ENCODE data around the gene COA7. TPM values are rescaled to one million over a fixed set of nuclear protein-coding genes. Genes with fewer than 3 reads are reported as not detected.

The COA7 gene
- total RNA-seq, 4 donors from 2014 or later: 18.7 to 22.3 (median 20.1) TPM

DNA sequence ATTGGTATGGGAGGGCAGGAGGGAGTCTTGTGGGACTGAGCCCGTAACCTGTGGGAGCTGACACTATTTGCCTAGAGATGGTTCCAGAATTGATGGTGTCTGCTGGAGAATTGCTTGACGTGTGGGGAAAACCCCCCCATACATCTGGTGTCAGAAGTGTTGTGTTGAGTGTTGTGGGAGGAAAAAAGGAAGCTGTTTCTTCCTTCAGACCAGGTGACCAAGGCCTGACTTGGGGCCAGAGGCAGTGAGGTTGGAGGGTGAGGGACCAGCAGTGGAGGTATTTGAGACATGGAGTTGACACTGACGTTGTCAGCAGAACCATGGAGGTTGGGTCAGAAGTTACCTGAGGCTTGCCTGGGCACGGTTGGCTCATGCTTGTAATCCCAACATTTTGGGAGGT, 56.8 kb downstream of the COA7 start:
- Histone ChIP-seq H3K27ac (no peak overlapping the region), H3K4me3 (no peak overlapping the region), H3K27me3 (no peaks in the 10 kb centered on the region), H3K4me1 (peaks cover 8 to 11% of the 10 kb centered on the region in 2 donors), H3K9me3 (no peaks in the 10 kb centered on the region), H3K36me3 (no peaks in the 10 kb centered on the region)
- ATAC-seq: no peak
- DNase-seq: no peak
- TF ChIP-seq, protein P1, sequence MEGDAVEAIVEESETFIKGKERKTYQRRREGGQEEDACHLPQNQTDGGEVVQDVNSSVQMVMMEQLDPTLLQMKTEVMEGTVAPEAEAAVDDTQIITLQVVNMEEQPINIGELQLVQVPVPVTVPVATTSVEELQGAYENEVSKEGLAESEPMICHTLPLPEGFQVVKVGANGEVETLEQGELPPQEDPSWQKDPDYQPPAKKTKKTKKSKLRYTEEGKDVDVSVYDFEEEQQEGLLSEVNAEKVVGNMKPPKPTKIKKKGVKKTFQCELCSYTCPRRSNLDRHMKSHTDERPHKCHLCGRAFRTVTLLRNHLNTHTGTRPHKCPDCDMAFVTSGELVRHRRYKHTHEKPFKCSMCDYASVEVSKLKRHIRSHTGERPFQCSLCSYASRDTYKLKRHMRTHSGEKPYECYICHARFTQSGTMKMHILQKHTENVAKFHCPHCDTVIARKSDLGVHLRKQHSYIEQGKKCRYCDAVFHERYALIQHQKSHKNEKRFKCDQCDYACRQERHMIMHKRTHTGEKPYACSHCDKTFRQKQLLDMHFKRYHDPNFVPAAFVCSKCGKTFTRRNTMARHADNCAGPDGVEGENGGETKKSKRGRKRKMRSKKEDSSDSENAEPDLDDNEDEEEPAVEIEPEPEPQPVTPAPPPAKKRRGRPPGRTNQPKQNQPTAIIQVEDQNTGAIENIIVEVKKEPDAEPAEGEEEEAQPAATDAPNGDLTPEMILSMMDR (IDR thresholded peaks at IDR 0.05 in 4 of 5, conservative IDR thresholded peaks at IDR 0.05 in 1 of 5): no peak
- no peak for TF ChIP-seq POLR2A (IDR thresholded peaks at IDR 0.05)
- in situ Hi-C loops (cut with MboI; ENCODE audit: low sequenced_read_pairs in 4 of 4) (no loop called here), intact Hi-C loops (cut with DNase I; ENCODE audit: low total_unique reads) (no loop called here)

DNA sequence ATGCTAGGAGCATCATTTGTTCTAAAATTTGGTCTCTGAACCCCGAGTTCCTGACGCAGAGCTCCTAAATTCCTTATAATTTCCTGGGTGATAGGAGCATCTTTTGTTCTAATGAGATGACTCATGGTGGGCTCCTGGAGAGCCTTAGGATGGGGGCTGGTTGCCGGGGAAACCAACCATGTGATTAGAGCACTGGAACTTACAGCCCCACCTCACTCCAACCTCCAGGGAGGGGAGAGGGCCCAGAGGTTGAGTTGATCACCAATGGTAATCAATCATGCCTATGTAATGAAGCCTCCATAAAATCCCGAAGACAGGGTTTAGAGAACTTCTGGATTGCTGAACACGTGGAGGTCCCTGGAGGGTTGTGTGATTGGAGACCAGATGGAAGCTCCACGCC, 57.5 kb downstream of the COA7 start:
- H3K9me3 ChIP-seq: no peaks in the 10 kb centered on the region
- H3K4me1 ChIP-seq: peaks cover 8 to 11% of the 10 kb centered on the region in 2 donors
- H3K27ac ChIP-seq: no peak overlapping the region
- no peak for DNase-seq
- H3K4me3 ChIP-seq: no peak overlapping the region
- in situ Hi-C loops (cut with MboI; ENCODE audit: low sequenced_read_pairs in 4 of 4) (no loop called here), intact Hi-C loops (cut with DNase I; ENCODE audit: low total_unique reads) (no loop called here)
- TF ChIP-seq POLR2A (IDR thresholded peaks at IDR 0.05): no peak
- TF ChIP-seq, protein P1 (IDR thresholded peaks at IDR 0.05 in 4 of 5, conservative IDR thresholded peaks at IDR 0.05 in 1 of 5): no peak
- H3K36me3 ChIP-seq: no peaks in the 10 kb centered on the region
- ATAC-seq: no peak
- no peaks in the 10 kb centered on the region for H3K27me3 ChIP-seq

DNA sequence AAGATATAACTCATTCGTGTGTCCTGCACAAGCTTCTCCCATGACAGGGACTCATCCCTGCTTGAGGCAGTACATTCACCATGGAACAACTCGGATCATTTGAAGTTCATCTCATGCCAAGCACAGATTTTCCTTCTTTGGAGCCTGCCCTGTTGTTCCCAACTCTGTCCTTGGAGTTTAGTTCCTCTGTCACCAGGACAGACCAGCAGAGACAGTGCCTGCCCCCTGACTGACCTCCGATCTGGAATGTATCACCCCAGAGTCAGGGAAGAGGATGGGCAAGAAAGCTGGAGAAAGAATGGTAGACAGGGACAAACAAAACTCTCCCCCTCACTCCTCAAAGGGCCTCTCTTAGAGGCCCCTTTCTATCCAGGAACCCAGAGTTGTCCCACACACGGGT, 60.2 kb downstream of the COA7 start:
- intact Hi-C loops (cut with DNase I; ENCODE audit: low total_unique reads) (no loop called here), in situ Hi-C loops (cut with MboI; ENCODE audit: low sequenced_read_pairs in 4 of 4) (no loop called here)
- Histone ChIP-seq H3K4me3 (no peak overlapping the region), H3K9me3 (no peaks in the 10 kb centered on the region), H3K36me3 (no peaks in the 10 kb centered on the region), H3K27me3 (no peaks in the 10 kb centered on the region), H3K27ac (no peak overlapping the region), H3K4me1 (peaks cover 11 to 12% of the 10 kb centered on the region in 2 donors)
- no peak for ATAC-seq
- TF ChIP-seq, protein P1 (IDR thresholded peaks at IDR 0.05 in 4 of 5, conservative IDR thresholded peaks at IDR 0.05 in 1 of 5): no peak
- no peak for TF ChIP-seq POLR2A (IDR thresholded peaks at IDR 0.05)
- no peak for DNase-seq

DNA sequence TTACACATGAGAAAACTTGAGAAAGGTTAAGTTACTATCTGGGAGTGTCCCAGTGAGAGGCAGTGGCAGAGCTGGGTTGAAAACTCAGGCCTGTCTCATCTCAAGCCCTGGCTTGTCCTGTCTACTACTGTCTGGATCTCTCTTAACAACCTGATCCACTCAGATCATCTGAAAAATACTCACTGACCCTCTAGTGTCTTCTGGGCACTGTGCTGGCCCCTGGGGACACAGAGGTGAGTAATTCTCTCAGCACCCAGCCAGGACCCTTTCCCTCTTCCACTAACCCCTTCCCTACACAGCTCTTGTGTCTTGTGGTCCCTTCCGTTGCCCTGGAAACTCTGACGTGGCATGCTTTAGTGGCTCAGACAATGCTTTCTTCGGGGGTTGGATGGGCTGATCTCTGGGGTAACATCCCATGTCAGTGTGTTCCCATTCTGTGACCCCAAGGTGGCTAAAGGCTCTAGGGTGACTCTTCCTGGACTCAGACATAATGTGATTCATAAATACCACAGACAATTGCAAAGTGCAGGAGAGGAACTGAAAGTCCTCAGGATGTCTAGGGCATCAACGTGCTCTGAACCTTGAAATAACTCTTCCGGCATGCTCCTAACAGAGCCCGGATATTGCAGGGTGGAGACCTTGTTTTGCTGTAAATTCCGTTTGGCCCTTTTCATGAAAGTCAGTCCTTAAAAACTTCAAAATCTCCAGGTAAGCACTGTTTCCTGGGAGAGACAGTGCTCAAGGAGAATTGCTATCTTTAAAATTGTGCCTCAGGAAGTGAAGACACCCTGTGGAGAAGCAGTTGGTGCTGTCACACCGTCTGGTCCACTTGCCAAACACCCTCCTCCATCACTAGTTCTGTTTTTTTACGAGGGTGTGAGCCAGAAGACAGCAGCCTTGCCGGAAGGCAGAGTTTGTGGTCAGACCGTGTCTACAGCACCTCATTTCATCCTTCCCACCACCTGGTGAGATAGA, 61.1 kb downstream of the COA7 start:
- no peaks in the 10 kb centered on the region for H3K36me3 ChIP-seq
- in situ Hi-C loops (cut with MboI; ENCODE audit: low sequenced_read_pairs in 4 of 4) (no loop called here), intact Hi-C loops (cut with DNase I; ENCODE audit: low total_unique reads) (no loop called here)
- H3K9me3 ChIP-seq: no peaks in the 10 kb centered on the region
- peak overlapping the region; percentile 12 to 56 (median 46) for H3K27ac ChIP-seq
- TF ChIP-seq, protein P1 (IDR thresholded peaks at IDR 0.05 in 4 of 5, conservative IDR thresholded peaks at IDR 0.05 in 1 of 5): no peak
- TF ChIP-seq POLR2A (IDR thresholded peaks at IDR 0.05): no peak
- DNase-seq (no peak), ATAC-seq (peak; percentile 20 to 28)
- no peaks in the 10 kb centered on the region for H3K27me3 ChIP-seq
- no peak overlapping the region for H3K4me3 ChIP-seq
- peaks cover 11 to 16% of the 10 kb centered on the region in 2 donors for H3K4me1 ChIP-seq

Data from gastrocnemius medialis (tissue), 4 donors.